ENCODE data around the gene AP1M2.
A peak's percentile ranks its signal among the peaks of the same experiment; 100 is the strongest.
"Not testable (repeated sequence)": the region's sequence is repeated elsewhere in the genome, so short reads cannot be mapped to it uniquely, and the experiment has no call there.

Gene AP1M2

GRCh38 chr19:10560154-10560553 is 27.0 kb downstream of the AP1M2 start:
- no peak for DNase-seq

- no peak for DNase-seq
Observed at GRCh38 chr19:10557603-10558197, 29.4 kb downstream of the AP1M2 start.

GRCh38 chr19:10555610-10555973 is 31.5 kb downstream of the AP1M2 start:
- no peak for DNase-seq

GRCh38 chr19:10554760-10555609 is 32.1 kb downstream of the AP1M2 start:
- DNase-seq, result no peak

GRCh38 chr19:10553943-10554381 is 33.1 kb downstream of the AP1M2 start:
- DNase-seq, result no peak

GRCh38 chr19:10553087-10553667 is 33.9 kb downstream of the AP1M2 start:
- DNase-seq, result no peak

GRCh38 chr19:10552510-10553053 is 34.5 kb downstream of the AP1M2 start:
- DNase-seq, result no peak

- peak; percentile 18 for DNase-seq
Observed at GRCh38 chr19:10551698-10552301, 35.3 kb downstream of the AP1M2 start.

- not testable (repeated sequence) for DNase-seq
Observed at GRCh38 chr19:10551006-10551405, 36.1 kb downstream of the AP1M2 start.

- no peak for DNase-seq
Observed at GRCh38 chr19:10550336-10550735, 36.8 kb downstream of the AP1M2 start.

GRCh38 chr19:10549733-10550132 is 37.4 kb downstream of the AP1M2 start:
- no peak for DNase-seq

- DNase-seq, result no peak
Observed at GRCh38 chr19:10548746-10549276, 38.3 kb downstream of the AP1M2 start.

GRCh38 chr19:10546817-10547216 is 40.3 kb downstream of the AP1M2 start:
- no peak for DNase-seq

- no peak for DNase-seq
Observed at GRCh38 chr19:10544753-10545251, 42.3 kb downstream of the AP1M2 start.

GRCh38 chr19:10544242-10544752 is 42.8 kb downstream of the AP1M2 start:
- DNase-seq, result no peak

- DNase-seq, result peak; percentile 35
Observed at GRCh38 chr19:10543420-10544241, 43.5 kb downstream of the AP1M2 start, which contains the start of gene ATG4D. TSS of gene ATG4D (plus strand) at chr19:10543904. CDS start at chr19:10544091, 187 bp downstream.

- DNase-seq, result no peak
Observed at GRCh38 chr19:10543059-10543419, 44.1 kb downstream of the AP1M2 start.

- not testable (repeated sequence) for DNase-seq
Observed at GRCh38 chr19:10539016-10539415, 48.1 kb downstream of the AP1M2 start.

GRCh38 chr19:10538204-10538983 is 48.7 kb downstream of the AP1M2 start:
- DNase-seq, result no peak

GRCh38 chr19:10537668-10538067 is 49.4 kb downstream of the AP1M2 start:
- no peak for DNase-seq

GRCh38 chr19:10535613-10536012 is 51.5 kb downstream of the AP1M2 start:
- no peak for DNase-seq
